ENCODE measurements around the gene NEK6. TPM values are rescaled to one million over a fixed set of nuclear protein-coding genes. Genes with fewer than 3 reads are reported as not detected.
A peak's percentile ranks its signal among the peaks of the same experiment; 100 is the strongest.

The NEK6 gene
- total and polyA plus RNA-seq, 9 of the 15 experiments (the other 6 are each of a cell fraction or from before 2014, with no cell fraction given): 3.1 to 19.0 (median 8.4) TPM

- 66% methylated on average over 17 of the region's 18 CpGs for WGBS (ENCODE audit: insufficient coverage, low coverage, missing lambda C conversion rate)
- POLR2A ChIA-PET: interaction anchor here (0.6 kb wide), 1 partner anchor 10 kb away, joined by 4 read pairs; no protein-coding TSS in a partner anchor
- no peak for FAIRE-seq
- Histone ChIP-seq H3K4me2 (ENCODE audit: insufficient read depth, low read length) (no peak overlapping the region), H3K27me3 (ENCODE audit: control insufficient read depth in 2 of 2, insufficient read depth in 2 of 2, low read length in 2 of 2) (no peaks in the 10 kb centered on the region), H3K79me2 (ENCODE audit: control insufficient read depth, insufficient read depth, low read length) (no peaks in the 10 kb centered on the region), H3K36me3 (ENCODE audit: control insufficient read depth, insufficient read depth, low read length) (0 out of 3 replicates have a peak, but pooled peaks cover 3% of the 10 kb centered on the region), H3K4me3 (no peak overlapping the region), H4K20me1 (replicated peaks; ENCODE audit: control insufficient read depth, insufficient read depth, low read length) (0 out of 2 replicates have a peak, but pooled peaks cover 4% of the 10 kb centered on the region), H3K4me1 (replicated peaks in 1 of 2; ENCODE audit: control insufficient read depth in 2 of 2, insufficient read depth in 2 of 2, low read length in 2 of 2) (peaks cover 0 to 26% of the 10 kb centered on the region in 2 experiments; a peak in 2 of 5 replicates), H3K9ac (ENCODE audit: insufficient read depth in 1 of 2, low read depth in 2 of 2, low read length in 2 of 2) (no peak overlapping the region; a peak in 1 of 4 replicates), H3K9me3 (replicated peaks; ENCODE audit: control insufficient read depth, insufficient read depth, low read depth, low read length) (no peaks in the 10 kb centered on the region), H2AFZ (ENCODE audit: low read depth, low read length) (no peak overlapping the region), H3K9me1 (ENCODE audit: control insufficient read depth, insufficient read depth, low read length) (no peaks in the 10 kb centered on the region), H3K27ac (ENCODE audit: extremely low read depth, low read depth, low read length) (no peak overlapping the region)
- no TSS peak for BruUV-seq (replicated peaks)
- TF ChIP-seq ZNF592 (IDR thresholded peaks at IDR 0.05): no peak
- TF ChIP-seq SLC30A9 (CRISPR knock-in tag; IDR thresholded peaks at IDR 0.05): no peak
- no peak for TF ChIP-seq ZNF445 (CRISPR knock-in tag; IDR thresholded peaks at IDR 0.05; ENCODE audit: low read depth)
- TF ChIP-seq PYGO2 (tag; IDR thresholded peaks at IDR 0.05): no peak
- no peak for TF ChIP-seq USF2 (CRISPR knock-in tag; IDR thresholded peaks at IDR 0.05)
- TF ChIP-seq SRSF7 (optimal IDR thresholded peaks at IDR 0.05; ENCODE audit: low read depth, low read length): no peak
- no peak for TF ChIP-seq ARID4B (CRISPR knock-in tag; IDR thresholded peaks at IDR 0.05)
- TF ChIP-seq HMGN3 (IDR thresholded peaks at IDR 0.05; ENCODE audit: borderline replicate concordance, extremely low read depth, insufficient read length, low read depth, low read length): peak; percentile 26
- no peak for TF ChIP-seq FOXJ2 (tag; IDR thresholded peaks at IDR 0.05)
- CTCF ChIA-PET (ENCODE audit: low intra/inter-chr PET ratio): no interaction called here
- in situ Hi-C loops (cut with MboI) (no loop called here), intact Hi-C loops (cut with micrococcal nuclease) (no loop called here)
- ATAC-seq: no peak
- DNase-seq (ENCODE audit: extremely low read depth in 1 of 4, low spot score in 3 of 4): no peak
These were observed 82.7 kb downstream of the NEK6 start for GRCh38 chr9:124340219-124341069.

Data from K562 (cell line).